ENCODE data around the gene TMEM127. TPM values are rescaled to one million over a fixed set of nuclear protein-coding genes. Genes with fewer than 3 reads are reported as not detected.
A peak's percentile ranks its signal among the peaks of the same experiment; 100 is the strongest.

Gene TMEM127
- total RNA-seq, 1 experiment from 2014 or later: 25.5 TPM

GRCh38 chr2:96306370-96306769 lies 40.6 kb upstream of the TMEM127 start:
- peak overlapping the region; percentile 90 for H3K27ac ChIP-seq (ENCODE audit: low read depth, low read length, poor library complexity, severe bottlenecking)
- ChIA-PET CTCF (no interaction called here), POLR2A (ENCODE audit: low non-redundant PET) (interaction anchor here (0.7 kb wide), 1 partner anchor 20 kb away, joined by 3 read pairs; no protein-coding TSS in a partner anchor)
- intact Hi-C loops (cut with micrococcal nuclease; ENCODE audit: unreplicated experiment): loop anchor here (2.0 kb wide), 1 partner anchor 202 kb away; no protein-coding TSS in a partner anchor
- no peaks in the 10 kb centered on the region for H3K9me3 ChIP-seq (ENCODE audit: low read depth, low read length, poor library complexity, severe bottlenecking)
- H3K27me3 ChIP-seq (replicated peaks; ENCODE audit: insufficient read depth, low read depth, low read length, poor library complexity): no peaks in the 10 kb centered on the region
- peaks cover 15% of the 10 kb centered on the region for H3K4me1 ChIP-seq (ENCODE audit: insufficient read depth, low read length, poor library complexity, severe bottlenecking)
- peak overlapping the region; percentile 94 for H3K4me3 ChIP-seq (ENCODE audit: low read depth, low read length, poor library complexity, severe bottlenecking)
- DNase-seq (ENCODE audit: low spot score): no peak
- H3K36me3 ChIP-seq (ENCODE audit: insufficient read depth, low read length, poor library complexity, severe bottlenecking): peaks cover 30% of the 10 kb centered on the region
- BruUV-seq (replicated peaks): no TSS peak
- no peak for TF ChIP-seq EZH2 (IDR thresholded peaks at IDR 0.05; ENCODE audit: borderline replicate concordance, low read depth, low read length, poor library complexity, severe bottlenecking)
- no peak for TF ChIP-seq CTCF (conservative IDR thresholded peaks at IDR 0.05; ENCODE audit: low read depth, low read length)

- TF ChIP-seq EZH2 (IDR thresholded peaks at IDR 0.05; ENCODE audit: borderline replicate concordance, low read depth, low read length, poor library complexity, severe bottlenecking): no peak
- no peak for TF ChIP-seq CTCF (conservative IDR thresholded peaks at IDR 0.05; ENCODE audit: low read depth, low read length)
- ChIA-PET POLR2A (ENCODE audit: low non-redundant PET) (interaction anchor here (0.7 kb wide), 1 partner anchor 21 kb away, joined by 3 read pairs; no protein-coding TSS in a partner anchor), CTCF (no interaction called here)
- intact Hi-C loops (cut with micrococcal nuclease; ENCODE audit: unreplicated experiment): loop anchor here (1.0 to 2.0 kb wide), 2 partner anchors 40 to 203 kb away; partner anchors contain the start of gene CIAO1
- Histone ChIP-seq H3K27me3 (replicated peaks; ENCODE audit: insufficient read depth, low read depth, low read length, poor library complexity) (no peaks in the 10 kb centered on the region), H3K4me1 (ENCODE audit: insufficient read depth, low read length, poor library complexity, severe bottlenecking) (peaks cover 15% of the 10 kb centered on the region), H3K9me3 (ENCODE audit: low read depth, low read length, poor library complexity, severe bottlenecking) (no peaks in the 10 kb centered on the region), H3K27ac (ENCODE audit: low read depth, low read length, poor library complexity, severe bottlenecking) (peak overlapping the region; percentile 90), H3K36me3 (ENCODE audit: insufficient read depth, low read length, poor library complexity, severe bottlenecking) (peaks cover 34% of the 10 kb centered on the region), H3K4me3 (ENCODE audit: low read depth, low read length, poor library complexity, severe bottlenecking) (peak overlapping the region; percentile 94)
- no peak for DNase-seq (ENCODE audit: low spot score)
- TSS peak; percentile 93 for BruUV-seq (replicated peaks)
These were observed 40.1 kb upstream of the TMEM127 start for GRCh38 chr2:96305979-96306308.

- intact Hi-C loops (cut with micrococcal nuclease; ENCODE audit: unreplicated experiment): loop anchor here (1.0 kb wide), 1 partner anchor 39 kb away; the partner anchor contains the start of gene CIAO1
- POLR2A ChIA-PET (ENCODE audit: low non-redundant PET): interaction anchor here (0.6 to 0.7 kb wide), 4 partner anchors 9 to 59 kb away, joined by 3 read pairs; no protein-coding TSS in a partner anchor
- peak; percentile 96 for DNase-seq (ENCODE audit: low spot score)
- peaks cover 15% of the 10 kb centered on the region for H3K4me1 ChIP-seq (ENCODE audit: insufficient read depth, low read length, poor library complexity, severe bottlenecking)
- H3K9me3 ChIP-seq (ENCODE audit: low read depth, low read length, poor library complexity, severe bottlenecking): no peaks in the 10 kb centered on the region
- no peaks in the 10 kb centered on the region for H3K27me3 ChIP-seq (replicated peaks; ENCODE audit: insufficient read depth, low read depth, low read length, poor library complexity)
- BruUV-seq (replicated peaks): no TSS peak
- H3K27ac ChIP-seq (ENCODE audit: low read depth, low read length, poor library complexity, severe bottlenecking): peak within 1 kb of the TSS; percentile 90
- H3K36me3 ChIP-seq (ENCODE audit: insufficient read depth, low read length, poor library complexity, severe bottlenecking): peaks cover 40% of the 10 kb centered on the region
- TF ChIP-seq EZH2 (IDR thresholded peaks at IDR 0.05; ENCODE audit: borderline replicate concordance, low read depth, low read length, poor library complexity, severe bottlenecking): no peak
- no peak for TF ChIP-seq CTCF (conservative IDR thresholded peaks at IDR 0.05; ENCODE audit: low read depth, low read length)
- H3K4me3 ChIP-seq (ENCODE audit: low read depth, low read length, poor library complexity, severe bottlenecking): peak within 1 kb of the TSS; percentile 94
- CTCF ChIA-PET: no interaction called here
These were observed 39.5 kb upstream of the TMEM127 start, which contains the start of gene SNRNP200 for GRCh38 chr2:96305091-96305978. TSS of gene SNRNP200 (minus strand) at chr2:96305546. CDS start at chr2:96305437, 109 bp downstream.
